NCI-H748 treated with DMSO at 0.1 percent for 48 hours (cell line): Measurements from ENCODE around the gene RAB7B.

Experiments
- DNase-seq: peaks from one replicate; lab custom pipeline; 2025; lab: John Stamatoyannopoulos, UW

Gene RAB7B

DNA sequence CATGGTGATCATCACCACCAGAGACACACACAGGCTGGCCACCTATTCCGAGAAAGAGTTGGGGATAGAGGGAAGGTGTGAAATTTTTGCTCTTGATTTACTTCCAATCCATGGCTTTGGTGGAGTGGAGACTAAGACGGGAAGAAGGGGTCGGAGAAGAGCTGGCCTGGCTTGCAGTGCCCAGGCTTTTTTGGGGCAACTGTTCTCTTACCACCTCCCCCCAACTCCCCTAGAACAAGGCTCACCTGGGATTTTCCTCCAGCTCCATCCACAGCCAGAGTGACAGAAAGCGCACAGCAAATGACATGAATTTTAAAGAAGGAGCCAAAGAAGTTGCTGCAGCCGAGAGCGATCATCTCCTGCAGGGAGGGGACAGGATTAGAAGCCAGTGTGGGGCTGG is 75.9 kb downstream of the RAB7B start:
- no peak for DNase-seq
